Amygdala (tissue), 56 donors: ENCODE data around the gene CEP85.

Experiments used
- DNase-seq, 56 donors: peaks; one replicate each; lab custom pipeline; 2025; lab: John Stamatoyannopoulos, UW

CEP85 gene

GRCh38 chr1:26233903-26234643 lies at the start of gene CEP85:
TSS of gene CEP85 (plus strand) at chr1:26234200. CDS start at chr1:26239784, 5,584 bp downstream.
- peak; percentile 82 to 99 (median 96) for DNase-seq

- DNase-seq: no peak
Observed at GRCh38 chr1:26184883-26185282, 49.1 kb upstream of the CEP85 start.

GRCh38 chr1:26187882-26188281 lies 46.1 kb upstream of the CEP85 start:
- DNase-seq: no peak

- DNase-seq: no peak
Observed at GRCh38 chr1:26188477-26188876, 45.5 kb upstream of the CEP85 start.

GRCh38 chr1:26189331-26189730 lies 44.7 kb upstream of the CEP85 start:
- DNase-seq: peak in 2 of 56 donors; percentile 10 to 41

GRCh38 chr1:26189751-26190275 lies 44.2 kb upstream of the CEP85 start:
- no peak for DNase-seq

- DNase-seq: peak in 1 of 56 donors; percentile 33
Observed at GRCh38 chr1:26190373-26190987, 43.5 kb upstream of the CEP85 start, which contains the start of gene CATSPER4. TSS of gene CATSPER4 (plus strand) at chr1:26190602. CDS start at chr1:26190628, 26 bp downstream.

GRCh38 chr1:26191739-26192138 lies 42.3 kb upstream of the CEP85 start:
- DNase-seq: no peak

- DNase-seq: no peak
Observed at GRCh38 chr1:26195805-26196204, 38.2 kb upstream of the CEP85 start.

- DNase-seq: no peak
Observed at GRCh38 chr1:26197301-26197700, 36.7 kb upstream of the CEP85 start.

GRCh38 chr1:26197813-26198212 lies 36.2 kb upstream of the CEP85 start:
- DNase-seq: no peak

GRCh38 chr1:26200413-26200812 lies 33.6 kb upstream of the CEP85 start:
- DNase-seq: no peak

- no peak for DNase-seq
Observed at GRCh38 chr1:26203642-26204318, 30.2 kb upstream of the CEP85 start.

GRCh38 chr1:26210147-26210870 lies 23.7 kb upstream of the CEP85 start:
- no peak for DNase-seq

GRCh38 chr1:26212726-26213125 lies 21.3 kb upstream of the CEP85 start:
- no peak for DNase-seq

- DNase-seq: no peak
Observed at GRCh38 chr1:26213335-26213905, 20.6 kb upstream of the CEP85 start.

GRCh38 chr1:26215246-26215645 lies 18.8 kb upstream of the CEP85 start:
- DNase-seq: no peak

GRCh38 chr1:26218906-26219494 lies 15.0 kb upstream of the CEP85 start:
- DNase-seq: no peak

- DNase-seq: peak in 9 of 56 donors; percentile 1 to 24 (median 7)
Observed at GRCh38 chr1:26220199-26220912, 13.6 kb upstream of the CEP85 start.
